Activated naive CD4-positive, alpha-beta T cell treated with anti-CD3 and anti-CD28 coated beads, Interleukin-2, amount 50 U/mL, for 16 hours (primary cell): ENCODE results near the gene SLC26A5.

ENCODE experiments used
- DNase-seq: peaks from one replicate; pipeline ENCODE4 v3.0.0-alpha.2; 2020

The SLC26A5 gene

GRCh38 chr7:103347507-103348267, 98.3 kb downstream of the SLC26A5 start, which contains the start of gene PSMC2:
Gene PSMC2, plus strand, starts transcription at chr7:103347643. Its CDS starts 69 bp downstream, at chr7:103347712.
- DNase-seq: peak; percentile 81

GRCh38 chr7:103346396-103346795, 99.6 kb downstream of the SLC26A5 start:
- no peak for DNase-seq

GRCh38 chr7:103344453-103345149, 101.4 kb downstream of the SLC26A5 start, which contains the start of gene DNAJC2:
Gene DNAJC2, minus strand, starts transcription at chr7:103344767. Its CDS starts 145 bp downstream, at chr7:103344622.
- peak; percentile 85 for DNase-seq

GRCh38 chr7:103343758-103344452, 102.1 kb downstream of the SLC26A5 start:
- DNase-seq: peak; percentile 50

- DNase-seq: no peak
Measured at GRCh38 chr7:103343332-103343731, 102.7 kb downstream of the SLC26A5 start.

GRCh38 chr7:103341466-103341865, 104.5 kb downstream of the SLC26A5 start:
- DNase-seq: no peak

GRCh38 chr7:103338864-103339263, 107.1 kb downstream of the SLC26A5 start:
- no peak for DNase-seq

GRCh38 chr7:103336761-103337160, 109.2 kb downstream of the SLC26A5 start:
- DNase-seq: no peak

GRCh38 chr7:103325744-103326143, 120.3 kb downstream of the SLC26A5 start:
- DNase-seq: no peak
